Kidney (tissue), 14 donors: Measurements from ENCODE around the gene NEURL4. TPM values are rescaled to one million over a fixed set of nuclear protein-coding genes. Genes with fewer than 3 reads are reported as not detected.

ENCODE experiments used
- DNase-seq, 5 donors: peaks; one replicate each; pipeline ENCODE4 v3.0.0-alpha.2; 2013 to 2020
- FAIRE-seq: peaks from 2 replicates; lab custom pipeline; 2012; peaks lifted over from hg19 to GRCh38; lab: Jason Lieb, UNC
- H3K27ac ChIP-seq, 2 donors: one replicate each; pipeline ENCODE4 v1.7.0; 2013; ENCODE audit warnings: low read depth in 2 of 2, low read length in 2 of 2, inconsistent platforms in 1 of 2
- H3K27me3 ChIP-seq: one replicate; pipeline ENCODE4 v1.7.1; 2013; ENCODE audit warnings: low read length, inconsistent platforms; ENCODE audit not compliant: control insufficient read depth, insufficient read depth
- H3K36me3 ChIP-seq, 3 donors: one replicate each; pipeline versions ENCODE4 v1.7.0 to v1.7.1; 2013; ENCODE audit warnings: low read length in 3 of 3, control low read depth in 1 of 3, inconsistent platforms in 1 of 3; ENCODE audit not compliant: insufficient read depth in 3 of 3, control insufficient read depth in 2 of 3
- H3K4me1 ChIP-seq, 3 donors: one replicate each; pipeline versions ENCODE4 v1.7.0 to v1.7.1; 2013; ENCODE audit warnings: low read length in 3 of 3, inconsistent platforms in 1 of 3, low read depth in 1 of 3; ENCODE audit not compliant: control insufficient read depth in 2 of 3, insufficient read depth in 2 of 3
- H3K4me3 ChIP-seq, 3 donors: one replicate each; pipeline versions ENCODE4 v1.7.0 to v1.8.1; 2013; ENCODE audit warnings: low read length in 3 of 3, control low read depth in 1 of 3, inconsistent platforms in 1 of 3
- H3K9ac ChIP-seq, 3 donors: one replicate each; pipeline versions ENCODE4 v1.7.0 to v1.7.1; 2013; ENCODE audit warnings: low read length in 3 of 3, control low read depth in 1 of 3, inconsistent platforms in 1 of 3
- H3K9me3 ChIP-seq, 3 donors: one replicate each; pipeline versions ENCODE4 v1.7.0 to v1.7.1; 2013; ENCODE audit warnings: low read length in 3 of 3, control low read depth in 1 of 3, inconsistent platforms in 1 of 3; ENCODE audit not compliant: control insufficient read depth in 2 of 3, insufficient read depth in 1 of 3
- CTCF ChIP-seq: IDR thresholded peaks from 3 replicates; pipeline ENCODE4 v1.5.1; 2012; ENCODE audit warnings: mild to moderate bottlenecking, moderate library complexity, borderline replicate concordance; ENCODE audit not compliant: insufficient read depth; ENCODE audit errors: extremely low read depth
- intact Hi-C: fragments of 100-400 bp; cut with DNase I; formaldehyde crosslinking; loops from one replicate; pipeline ENCODE4 v1.11.1; 2022
- polyA plus RNA-seq: library from polyadenylated mRNA; stranded (reverse); fragments of 350-450 nt; fragmentation: Illumina TruSeq; extraction: RNeasy Lipid Tissue Mini Kit (QIAGEN cat#74804); gene quantifications from one replicate; pipeline ENCODE4 v1.2.3, GENCODE V29; 2014; ENCODE audit warnings: low read depth, low replicate concordance; ENCODE audit not compliant: insufficient read depth
- total RNA-seq: library from RNA; stranded (reverse); fragmentation: NEBNext Ultra II Directional; extraction: Animal tissue kit (Norgen Biotek cat#: 25700); gene quantifications from one replicate; pipeline ENCODE4 v1.2.1, GENCODE V29; 2021
- donor health status: control.
- donor health status: control.
- donor health status: control.
- donor health status: control.
- donor health status: control.
- donor health status: DM: yes; HTN: yes; CAD: no.
- donor health status: Normal renal cell carcinoma (clear cell type).

Gene NEURL4
- total and polyA plus RNA-seq, 2 donors from 2014 or later: 21.2 to 44.7 TPM

GRCh38 chr17:7307686-7308624 lies 21.2 kb downstream of the NEURL4 start:
- Histone ChIP-seq H3K9me3 (no peaks in the 10 kb centered on the region), H3K4me3 (peak overlapping the region; percentile 80 to 95 (median 91)), H3K9ac (peak overlapping the region; percentile 57 to 94 (median 92)), H3K36me3 (peaks cover 7 to 30% (median 27%) of the 10 kb centered on the region in 3 donors), H3K4me1 (peaks cover 0 to 13% (median 0%) of the 10 kb centered on the region in 3 donors), H3K27me3 (no peaks in the 10 kb centered on the region), H3K27ac (peak overlapping the region; percentile 96 to 98)
- intact Hi-C loops: no loop called here
- no peak for TF ChIP-seq CTCF
- DNase-seq: peak in 3 of 5 donors; percentile 48 to 92 (median 79)
- FAIRE-seq: no peak

DNA sequence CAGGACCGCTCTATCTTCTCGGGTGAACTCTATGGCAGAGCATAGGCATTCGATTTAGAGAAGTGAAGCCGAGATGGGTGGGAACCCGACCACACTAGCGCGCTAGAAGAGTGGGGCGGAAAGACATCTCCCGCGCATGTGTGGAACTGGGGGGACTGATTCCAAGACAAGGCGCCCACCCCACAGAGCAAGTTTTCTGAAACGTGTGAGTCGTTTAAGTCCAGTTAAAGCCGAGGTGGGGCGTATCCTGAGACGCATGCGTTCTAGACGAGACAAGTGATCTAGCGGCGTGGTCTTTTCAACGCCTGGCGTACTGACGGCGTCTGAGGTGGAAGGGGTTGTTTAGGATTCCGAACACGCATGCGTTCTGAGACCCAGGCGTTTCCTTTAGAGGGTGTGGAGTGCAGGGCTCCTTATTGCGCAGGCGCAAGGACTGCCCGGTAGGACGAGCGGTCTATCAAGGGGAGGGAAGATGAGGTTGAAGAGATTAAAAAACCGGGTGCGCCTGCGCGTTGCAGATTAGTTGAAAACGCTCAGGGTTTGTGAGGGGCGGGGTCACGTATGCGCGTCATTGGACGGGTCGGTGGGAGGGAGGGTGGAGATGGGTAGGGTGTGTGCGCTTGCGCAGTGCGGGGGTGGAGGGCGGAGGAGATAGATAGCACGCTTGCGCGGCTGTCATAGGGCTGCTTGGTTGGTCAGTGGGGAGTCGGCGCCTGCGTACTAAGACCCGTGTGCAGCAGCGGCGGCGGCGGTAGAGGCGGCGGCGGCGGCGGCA lies 22.0 kb downstream of the NEURL4 start, which contains the start of gene EIF5A:
TSS of gene EIF5A (plus strand) at position 718 of the 775 bp plus-strand sequence. CDS start 2,008 bp downstream, outside the sequence.
- FAIRE-seq (peak; percentile 44), DNase-seq (peak; percentile 100)
- peak within 1 kb of the TSS; percentile 73 to 94 (median 92) for H3K9ac ChIP-seq
- H3K4me3 ChIP-seq: peak within 1 kb of the TSS; percentile 80 to 95 (median 91)
- no peaks in the 10 kb centered on the region for H3K27me3 ChIP-seq
- peaks cover 7 to 23% (median 23%) of the 10 kb centered on the region in 3 donors for H3K36me3 ChIP-seq
- no peaks in the 10 kb centered on the region for H3K9me3 ChIP-seq
- TF ChIP-seq CTCF: no peak
- intact Hi-C loops: no loop called here
- H3K27ac ChIP-seq: peak within 1 kb of the TSS; percentile 98
- peaks cover 0 to 9% (median 0%) of the 10 kb centered on the region in 3 donors for H3K4me1 ChIP-seq

GRCh38 chr17:7304179-7304578 lies 25.0 kb downstream of the NEURL4 start:
- Histone ChIP-seq H3K4me3 (no peak overlapping the region), H3K27me3 (no peaks in the 10 kb centered on the region), H3K36me3 (no peaks in the 10 kb centered on the region), H3K9ac (no peak overlapping the region), H3K27ac (no peak overlapping the region), H3K9me3 (no peaks in the 10 kb centered on the region), H3K4me1 (peaks cover 0 to 4% (median 0%) of the 10 kb centered on the region in 3 donors)
- no peak for FAIRE-seq
- TF ChIP-seq CTCF: no peak
- no peak for DNase-seq
- intact Hi-C loops: no loop called here
